Spleen (tissue), 11 donors: Measurements from ENCODE around the gene OR6X1. TPM values are rescaled to one million over a fixed set of nuclear protein-coding genes. Genes with fewer than 3 reads are reported as not detected.
"Not testable (repeated sequence)": the region's sequence is repeated elsewhere in the genome, so short reads cannot be mapped to it uniquely, and the experiment has no call there.

ENCODE experiments used
- DNase-seq: peaks from one replicate; pipeline ENCODE4 v3.0.0-alpha.2; 2020
- H3K27ac ChIP-seq, 8 donors: fragments of 200-600 bp; sonication (generic) in 7 of 8; 1 replicate in 4 of 8; 2 replicates in 4 of 8; pipeline versions ENCODE4 v1.5.0 to v1.8.0; 2016 to 2021; ENCODE audit warnings: inconsistent platforms in 4 of 8, mild to moderate bottlenecking in 4 of 8, moderate library complexity in 1 of 8
- H3K27me3 ChIP-seq, 7 donors: fragments of 200-600 bp; sonication (generic) in 6 of 7; replicated peaks in 1 of 7; 1 replicate in 4 of 7; 2 replicates in 3 of 7; pipeline versions ENCODE4 v1.5.0 to v1.8.0; 2016 to 2021; ENCODE audit warnings: inconsistent platforms in 3 of 7, mild to moderate bottlenecking in 1 of 7
- H3K36me3 ChIP-seq, 6 donors: fragments of 200-600 bp; sonication (generic) in 5 of 6; 1 replicate in 4 of 6; 2 replicates in 2 of 6; pipeline versions ENCODE4 v1.5.0 to v1.8.0; 2016 to 2021; ENCODE audit warnings: inconsistent platforms in 2 of 6
- H3K4me1 ChIP-seq, 6 donors: fragments of 200-600 bp; sonication (generic) in 5 of 6; 1 replicate in 3 of 6; 2 replicates in 3 of 6; pipeline versions ENCODE4 v1.5.0 to v1.8.0; 2016 to 2021; ENCODE audit warnings: inconsistent platforms in 3 of 6
- H3K4me3 ChIP-seq, 8 donors: fragments of 200-600 bp; sonication (generic) in 7 of 8; 1 replicate in 4 of 8; 2 replicates in 4 of 8; pipeline versions ENCODE4 v1.5.0 to v1.8.0; 2016 to 2021; ENCODE audit warnings: inconsistent platforms in 4 of 8, mild to moderate bottlenecking in 4 of 8, moderate library complexity in 2 of 8
- H3K9me3 ChIP-seq, 8 donors: fragments of 200-600 bp; sonication (generic) in 7 of 8; 1 replicate in 4 of 8; 2 replicates in 4 of 8; pipeline versions ENCODE4 v1.5.0 to v1.8.0; 2016 to 2021; ENCODE audit warnings: inconsistent platforms in 4 of 8
- POLR2A ChIP-seq, 3 donors: fragments of 450-650 bp; IDR thresholded peaks; one replicate each; pipeline ENCODE4 v1.5.1; 2017; ENCODE audit warnings: antibody characterized with exemption in 3 of 3, mild to moderate bottlenecking in 1 of 3
- POLR2AphosphoS5 ChIP-seq, 3 donors: sonication (generic); formaldehyde crosslinking; IDR thresholded peaks; one replicate each; pipeline ENCODE4 v1.5.1; 2017; ENCODE audit warnings: antibody characterized with exemption in 3 of 3
- WGBS, 5 donors: extraction: QIAGEN DNeasy Blood & Tissue Kit in 3 of 5; methylation state at CpG; one replicate each; pipeline versions ENCODE4 v1.1.5 to v1.1.7; 2013 to 2018; 5-methylcytosine and 5-hydroxymethylcytosine counted together
- intact Hi-C: fragments of 100-400 bp; cut with DNase I; formaldehyde crosslinking; loops from one replicate; pipeline ENCODE4 v1.15.0; 2023; ENCODE audit warnings: low total_unique reads
- polyA plus RNA-seq, 3 donors: library from polyadenylated mRNA; stranded (reverse); fragments of 200-250 nt; gene quantifications; one replicate each; pipeline ENCODE4 v1.2.1, GENCODE V29; 2013
- total RNA-seq, 7 donors: library from RNA; depleted of rRNA in 3 of 7; stranded (reverse); fragments of >200 nt in 3 of 7; fragmentation: NEBNext Ultra II Directional in 4 of 7; extraction: Animal tissue kit (Norgen Biotek cat#: 25700) in 4 of 7; gene quantifications; one replicate each; pipeline versions ENCODE4 v1.1.0 to v1.2.1, GENCODE V29; 2016 to 2021
- TF ChIP-seq, protein P1 (sequence below), 11 experiments: fragments of 200-600 bp in 7 of 11; fragments of 450-650 bp in 4 of 11; sonication (generic) in 4 of 11; IDR thresholded peaks in 8 of 11; conservative IDR thresholded peaks in 3 of 11; 1 replicate in 7 of 11; 2 replicates in 4 of 11; pipeline versions ENCODE4 v1.4.0 to v1.8.0; 2016 to 2021; ENCODE audit warnings: antibody characterized with exemption in 11 of 11, inconsistent platforms in 4 of 11, mild to moderate bottlenecking in 1 of 11
- donor health status: healthy with polysubstance abuse.
- donor health status: DM: no; HTN: no; CAD: no; lungs with moderate emphysema.
- donor health status: DM: no; HTN: no; CAD: no.
- donor health status: Bipolar disorder and iron deficiency.
- donor health status: healthy.
- donor health status: DM: no; HTN: no; CAD: no.
- donor health status: DM: yes; HTN: yes; CAD: no.

Gene OR6X1
- total and polyA plus RNA-seq, 10 donors: not detected

- intact Hi-C loops: no loop called here
- Histone ChIP-seq H3K4me3 (no peak overlapping the region), H3K9me3 (no peaks in the 10 kb centered on the region), H3K27me3 (peaks cover 0 to 17% (median 0%) of the 10 kb centered on the region in 7 donors), H3K36me3 (peaks cover 0 to 18% (median 3%) of the 10 kb centered on the region in 6 donors), H3K27ac (no peak overlapping the region), H3K4me1 (no peaks in the 10 kb centered on the region)
- TF ChIP-seq, protein P1, sequence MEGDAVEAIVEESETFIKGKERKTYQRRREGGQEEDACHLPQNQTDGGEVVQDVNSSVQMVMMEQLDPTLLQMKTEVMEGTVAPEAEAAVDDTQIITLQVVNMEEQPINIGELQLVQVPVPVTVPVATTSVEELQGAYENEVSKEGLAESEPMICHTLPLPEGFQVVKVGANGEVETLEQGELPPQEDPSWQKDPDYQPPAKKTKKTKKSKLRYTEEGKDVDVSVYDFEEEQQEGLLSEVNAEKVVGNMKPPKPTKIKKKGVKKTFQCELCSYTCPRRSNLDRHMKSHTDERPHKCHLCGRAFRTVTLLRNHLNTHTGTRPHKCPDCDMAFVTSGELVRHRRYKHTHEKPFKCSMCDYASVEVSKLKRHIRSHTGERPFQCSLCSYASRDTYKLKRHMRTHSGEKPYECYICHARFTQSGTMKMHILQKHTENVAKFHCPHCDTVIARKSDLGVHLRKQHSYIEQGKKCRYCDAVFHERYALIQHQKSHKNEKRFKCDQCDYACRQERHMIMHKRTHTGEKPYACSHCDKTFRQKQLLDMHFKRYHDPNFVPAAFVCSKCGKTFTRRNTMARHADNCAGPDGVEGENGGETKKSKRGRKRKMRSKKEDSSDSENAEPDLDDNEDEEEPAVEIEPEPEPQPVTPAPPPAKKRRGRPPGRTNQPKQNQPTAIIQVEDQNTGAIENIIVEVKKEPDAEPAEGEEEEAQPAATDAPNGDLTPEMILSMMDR (IDR thresholded peaks at IDR 0.05 in 8 of 11, conservative IDR thresholded peaks at IDR 0.05 in 3 of 11): no peak
- TF ChIP-seq POLR2A (IDR thresholded peaks at IDR 0.05) (no peak), POLR2AphosphoS5 (IDR thresholded peaks at IDR 0.05) (no peak)
- WGBS, 5 donors: 77 to 85% (median 78%) methylated on average over 1 of the region's 1 CpG
- no peak for DNase-seq
These were observed 34.9 kb downstream of the OR6X1 start for GRCh38 chr11:123719452-123719851.

DNA sequence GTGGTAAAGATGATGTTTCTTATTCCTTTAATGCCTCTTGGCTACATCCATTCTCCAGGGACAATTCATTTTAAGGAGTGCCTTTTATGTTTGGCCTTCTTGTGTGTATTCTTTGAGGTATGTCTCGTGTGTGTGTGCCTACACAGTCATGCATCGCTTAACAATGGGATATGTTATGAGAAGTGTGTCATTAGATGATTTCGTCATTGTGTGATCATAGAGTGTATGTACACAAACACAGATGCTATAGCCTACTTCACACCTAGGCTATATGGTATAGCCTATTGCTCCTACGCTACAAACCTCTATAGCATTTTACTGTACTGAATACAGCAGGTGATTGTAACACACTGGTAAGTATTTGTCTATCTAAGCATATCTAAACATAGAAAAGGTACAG, 35.8 kb downstream of the OR6X1 start:
- H3K9me3 ChIP-seq: no peaks in the 10 kb centered on the region
- no peak for TF ChIP-seq POLR2A (IDR thresholded peaks at IDR 0.05)
- no peaks in the 10 kb centered on the region for H3K4me1 ChIP-seq
- intact Hi-C loops: no loop called here
- no peak overlapping the region for H3K27ac ChIP-seq
- 85 to 94% (median 91%) methylated on average over 4 of the region's 4 CpGs for WGBS, 5 donors
- no peak for DNase-seq
- H3K27me3 ChIP-seq: peaks cover 0 to 17% (median 0%) of the 10 kb centered on the region in 7 donors
- H3K4me3 ChIP-seq: no peak overlapping the region
- peaks cover 0 to 8% (median 0%) of the 10 kb centered on the region in 6 donors for H3K36me3 ChIP-seq

DNA sequence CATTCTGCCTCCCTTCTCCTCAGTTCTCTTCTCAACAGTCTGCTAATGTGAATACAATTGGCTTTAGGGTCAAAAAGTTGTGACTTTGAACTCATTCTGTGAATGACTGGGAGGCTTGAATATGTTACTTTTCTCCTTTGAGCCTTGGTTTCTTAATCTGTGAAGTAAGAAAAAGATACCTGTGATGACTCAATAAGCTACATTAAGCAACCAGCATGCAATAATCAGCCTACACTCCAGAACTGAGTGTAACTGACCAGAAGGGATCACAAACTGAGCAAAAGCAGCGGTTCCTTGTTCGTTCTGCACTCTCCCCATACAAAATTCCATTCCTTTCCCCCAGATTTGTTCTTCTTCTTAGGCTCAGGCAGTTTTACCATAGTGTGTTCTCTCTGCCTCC, 36.3 kb downstream of the OR6X1 start:
- WGBS, 5 donors: 70 to 95% (median 79%) methylated on average over 2 of the region's 2 CpGs
- intact Hi-C loops: no loop called here
- no peak for DNase-seq
- TF ChIP-seq POLR2A (IDR thresholded peaks at IDR 0.05) (no peak), POLR2AphosphoS5 (IDR thresholded peaks at IDR 0.05) (no peak)
- TF ChIP-seq, protein P1 (IDR thresholded peaks at IDR 0.05 in 8 of 11, conservative IDR thresholded peaks at IDR 0.05 in 3 of 11): no peak
- no peaks in the 10 kb centered on the region for H3K4me1 ChIP-seq
- H3K9me3 ChIP-seq: no peaks in the 10 kb centered on the region
- H3K4me3 ChIP-seq: no peak overlapping the region
- H3K27ac ChIP-seq: no peak overlapping the region
- peaks cover 0 to 4% (median 0%) of the 10 kb centered on the region in 6 donors for H3K36me3 ChIP-seq
- peaks cover 0 to 17% (median 0%) of the 10 kb centered on the region in 7 donors for H3K27me3 ChIP-seq

DNA sequence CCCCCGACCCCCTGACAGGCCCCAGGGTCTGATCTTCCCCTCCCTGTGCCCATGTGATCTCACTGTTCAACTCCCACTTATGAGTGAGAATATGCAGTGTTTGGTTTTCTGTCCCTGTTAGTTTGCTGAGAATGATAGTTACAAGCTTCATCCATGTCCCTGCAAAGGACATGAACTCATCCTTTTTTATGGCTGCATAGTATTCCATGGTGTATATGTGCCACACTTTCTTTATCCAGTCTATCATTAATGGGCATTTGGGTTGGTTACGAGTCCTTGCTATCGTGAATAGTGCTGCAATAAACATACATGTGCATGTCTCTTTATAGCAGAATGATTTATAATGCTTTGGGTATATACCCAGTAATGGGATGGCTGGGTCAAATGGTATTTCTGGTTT, 41.7 kb downstream of the OR6X1 start:
- intact Hi-C loops, H3K4me1 ChIP-seq, H3K9me3 ChIP-seq, H3K4me3 ChIP-seq, H3K27ac ChIP-seq, DNase-seq, H3K36me3 ChIP-seq: not testable (repeated sequence)
- WGBS, 5 donors: 78 to 86% (median 84%) methylated on average over 3 of the region's 3 CpGs
- peaks cover 0 to 24% (median 0%) of the 10 kb centered on the region in 7 donors for H3K27me3 ChIP-seq

GRCh38 chr11:123707606-123708205, 46.6 kb downstream of the OR6X1 start:
- no peak for DNase-seq
- WGBS, 5 donors: 9 to 14% (median 9%) methylated on average over 8 of the region's 8 CpGs
- no peak overlapping the region for H3K27ac ChIP-seq

More at GRCh38 chr11:123707606-123708205, 46.6 kb downstream of the OR6X1 start:
- TF ChIP-seq POLR2AphosphoS5 (IDR thresholded peaks at IDR 0.05) (no peak), POLR2A (IDR thresholded peaks at IDR 0.05) (no peak)
- TF ChIP-seq, protein P1 (IDR thresholded peaks at IDR 0.05 in 8 of 11, conservative IDR thresholded peaks at IDR 0.05 in 3 of 11): peak in 9 of 11 experiments; percentile 2 to 69 (median 59)
- peaks cover 0 to 19% (median 0%) of the 10 kb centered on the region in 7 donors for H3K27me3 ChIP-seq
- peaks cover 0 to 3% (median 0%) of the 10 kb centered on the region in 8 donors for H3K9me3 ChIP-seq
- no peak overlapping the region for H3K4me3 ChIP-seq
- intact Hi-C loops: loop anchor here (5.0 to 10.0 kb wide), 2 partner anchors 65 to 133 kb away; no protein-coding TSS in a partner anchor
- H3K4me1 ChIP-seq: no peaks in the 10 kb centered on the region
- no peaks in the 10 kb centered on the region for H3K36me3 ChIP-seq
